HG02943 (cell line): Measurements from ENCODE around the gene KIAA1958.
"Not testable (repeated sequence)": the region's sequence is repeated elsewhere in the genome, so short reads cannot be mapped to it uniquely, and the experiment has no call there.

Source experiments
- ATAC-seq: cut with Tn5 transposase; IDR thresholded peaks from one replicate; pipeline ENCODE4 v1.9.1; 2021; ENCODE audit warnings: mild to moderate bottlenecking, low read depth, moderate library complexity; ENCODE audit not compliant: unreplicated experiment

Gene KIAA1958

DNA sequence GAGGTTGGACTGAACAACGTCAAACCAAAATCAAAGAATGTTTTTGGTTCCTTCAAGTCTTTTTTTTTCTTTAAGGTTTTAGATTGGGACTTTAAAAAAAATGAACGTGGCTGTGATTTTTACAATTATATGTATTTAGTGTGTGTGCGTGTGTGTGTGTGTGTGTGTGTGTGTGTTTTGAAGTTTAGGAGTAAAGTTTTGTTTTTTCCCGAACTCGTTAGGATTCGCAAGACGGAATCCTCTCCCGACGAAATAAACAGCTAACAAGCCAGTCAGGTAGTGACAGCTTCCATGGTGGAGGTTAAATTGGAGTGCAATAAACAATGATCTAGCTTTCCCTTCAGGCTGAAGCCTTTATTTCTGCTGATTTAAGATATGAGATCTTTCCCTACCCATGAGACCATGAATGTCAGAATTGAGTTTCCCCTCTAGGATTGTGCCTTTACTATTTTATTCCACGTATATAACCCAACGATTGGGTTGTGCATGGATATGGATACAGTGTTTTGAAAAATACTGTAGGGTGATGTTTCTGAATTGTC lies 1.2 kb downstream of the KIAA1958 start:
- no peak for ATAC-seq

- ATAC-seq: no peak
These were observed 2.5 kb downstream of the KIAA1958 start for GRCh38 chr9:112489039-112489546.

DNA sequence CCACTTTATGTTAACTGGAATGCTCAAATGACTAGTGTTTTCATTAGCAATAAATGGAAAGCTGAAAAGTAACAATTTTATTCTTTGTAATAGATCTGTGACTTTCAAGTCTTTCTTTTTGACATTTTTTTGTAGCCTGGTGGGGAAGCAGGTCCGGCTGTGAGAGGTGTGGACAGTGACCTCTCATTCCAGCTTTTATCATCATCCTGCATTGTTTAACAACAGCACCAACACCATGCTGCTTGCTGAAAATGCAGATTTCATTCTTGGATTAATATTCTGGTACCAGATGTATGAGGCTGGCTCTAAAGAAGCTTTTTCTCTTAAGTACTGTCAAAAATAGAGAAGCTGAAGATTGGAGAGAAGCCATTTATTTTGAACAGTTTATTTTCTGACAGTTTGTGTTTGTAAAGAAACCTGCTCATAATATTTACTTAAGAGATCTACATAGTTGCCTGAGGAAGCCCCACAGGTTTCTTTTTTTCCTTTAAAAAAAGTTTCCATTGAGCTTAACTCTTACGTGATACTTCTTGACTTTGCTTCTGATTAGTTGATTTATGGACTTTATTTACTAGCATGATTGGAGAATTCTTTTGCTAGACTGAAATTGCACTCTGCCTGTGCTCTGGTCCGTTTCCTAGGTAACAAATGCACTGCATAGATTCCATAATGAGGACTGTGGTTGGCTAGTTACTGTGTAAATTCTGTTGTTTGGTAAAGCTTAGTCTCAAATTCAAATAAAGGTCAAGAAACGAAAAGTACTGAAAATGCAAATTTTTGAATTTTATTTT lies 3.4 kb downstream of the KIAA1958 start:
- no peak for ATAC-seq

DNA sequence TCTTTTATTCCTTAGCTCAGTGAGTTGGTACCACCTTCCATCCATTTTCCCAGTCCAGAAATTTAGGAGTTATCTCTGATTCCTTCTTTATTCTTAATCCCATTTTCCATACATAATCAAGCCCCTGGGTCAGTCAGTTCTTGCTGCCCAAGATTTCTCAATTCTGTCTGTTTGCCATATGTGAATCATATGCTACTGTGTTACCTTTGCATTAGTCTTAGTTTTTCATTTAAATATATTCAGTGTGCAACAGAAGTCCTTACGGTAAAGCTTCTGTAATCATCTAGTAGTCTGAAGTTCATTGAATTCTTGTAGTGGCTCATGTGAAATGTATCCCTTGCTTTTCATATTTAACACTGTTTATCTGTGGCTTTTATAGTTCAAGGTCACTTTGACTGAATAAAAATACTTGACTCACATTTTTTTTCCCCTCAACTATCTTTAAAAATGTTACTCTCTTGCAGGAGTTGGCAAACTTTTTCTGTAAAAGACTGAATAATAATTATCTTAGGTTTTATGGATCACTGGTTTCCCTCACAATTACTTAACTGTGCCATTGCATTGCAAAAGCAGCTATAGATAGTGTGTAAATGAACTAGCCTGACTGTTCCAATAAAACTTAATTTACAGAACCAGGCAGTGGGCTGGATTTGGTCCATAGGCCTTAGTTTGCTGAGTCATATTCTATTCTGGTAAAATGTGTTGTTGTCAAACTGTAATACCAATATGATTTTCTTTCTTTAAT lies 6.9 kb downstream of the KIAA1958 start:
- no peak for ATAC-seq

DNA sequence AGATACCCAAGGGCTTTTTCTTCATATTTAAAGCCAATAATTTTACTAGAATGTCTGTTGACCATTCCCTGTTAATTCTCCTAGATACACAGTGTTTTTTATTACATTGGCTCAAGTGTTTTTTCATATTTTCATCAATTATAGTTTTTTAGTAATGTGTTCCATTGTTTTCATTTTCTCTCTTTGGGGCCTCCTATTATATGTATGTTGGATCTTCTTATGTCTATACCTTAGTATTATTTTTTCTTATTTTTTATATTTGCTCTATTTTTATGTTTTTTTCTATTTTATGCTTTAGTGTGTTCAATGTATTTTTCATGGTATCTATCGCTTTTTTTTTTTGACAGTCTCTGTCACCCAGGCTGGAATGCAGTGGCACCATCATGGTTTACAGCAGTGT lies 7.5 kb downstream of the KIAA1958 start:
- no peak for ATAC-seq

GRCh38 chr9:112495614-112496013 lies 9.0 kb downstream of the KIAA1958 start:
- ATAC-seq: no peak

- no peak for ATAC-seq
These were observed 9.6 kb downstream of the KIAA1958 start for GRCh38 chr9:112496074-112496722.

GRCh38 chr9:112500842-112501241 lies 14.2 kb downstream of the KIAA1958 start:
- no peak for ATAC-seq

DNA sequence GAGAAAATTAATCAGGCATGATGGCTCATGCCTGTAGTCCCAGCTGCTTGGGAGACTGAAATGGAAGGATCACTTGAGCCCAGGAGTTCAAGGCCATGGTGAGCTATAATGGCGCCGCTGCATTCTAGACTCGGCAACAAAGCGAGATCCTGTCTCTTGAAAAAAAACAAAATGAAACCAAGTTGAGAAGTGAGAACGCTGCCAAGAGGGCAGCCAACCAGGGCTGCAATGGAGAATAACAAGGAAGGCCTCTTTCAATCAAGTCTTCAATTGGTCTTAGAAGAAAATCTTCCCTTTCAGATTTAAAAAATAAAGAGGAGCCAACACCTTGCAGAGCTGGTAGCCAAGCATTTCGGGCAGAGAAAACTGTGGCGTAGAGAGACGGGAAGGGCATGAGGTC lies 14.7 kb downstream of the KIAA1958 start:
- no peak for ATAC-seq

- no peak for ATAC-seq
These were observed 15.7 kb downstream of the KIAA1958 start for GRCh38 chr9:112502175-112502946.

DNA sequence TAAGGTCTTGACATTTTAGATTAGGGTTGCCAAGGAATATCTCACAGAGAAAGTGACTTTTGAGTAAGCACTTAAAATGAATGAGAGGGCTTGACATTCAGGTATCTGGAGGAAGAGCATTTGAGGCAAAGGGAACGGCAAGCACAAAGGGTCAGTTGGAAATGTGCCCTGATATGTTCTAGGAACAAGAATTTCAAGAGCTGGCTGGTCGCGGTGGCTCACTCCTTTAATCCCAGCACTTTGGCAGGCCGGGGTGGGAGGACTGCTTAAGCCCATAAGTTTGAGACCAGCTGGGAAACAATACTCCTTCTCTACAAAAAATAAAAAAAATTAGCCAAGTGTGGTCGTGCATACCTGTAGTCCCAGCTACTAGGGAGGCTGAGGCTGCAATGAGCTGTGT lies 16.5 kb downstream of the KIAA1958 start:
- no peak for ATAC-seq

- ATAC-seq: no peak
These were observed 18.5 kb downstream of the KIAA1958 start for GRCh38 chr9:112505086-112505485.

- no peak for ATAC-seq
These were observed 19.0 kb downstream of the KIAA1958 start for GRCh38 chr9:112505607-112506006.

DNA sequence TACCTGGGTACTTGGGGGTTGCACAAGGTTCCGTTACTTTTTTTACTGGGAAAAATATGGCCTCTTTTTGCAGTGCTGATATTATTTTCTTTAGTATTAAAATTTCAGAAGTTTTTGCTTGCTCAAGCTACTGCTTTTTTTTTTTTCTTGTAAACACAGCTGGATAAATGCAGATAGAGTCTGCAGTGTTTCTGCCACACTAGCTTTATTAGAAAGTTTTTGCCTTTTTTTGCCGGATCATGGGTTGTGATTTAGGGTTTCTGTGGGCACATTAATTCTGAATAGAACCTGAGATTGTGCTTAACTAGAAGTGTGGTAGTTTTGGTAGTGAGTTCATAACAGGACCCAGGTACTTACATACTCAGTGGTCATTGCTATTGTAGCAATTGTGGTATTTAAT lies 19.9 kb downstream of the KIAA1958 start:
- no peak for ATAC-seq

GRCh38 chr9:112507001-112507680 lies 20.5 kb downstream of the KIAA1958 start:
- ATAC-seq: no peak

GRCh38 chr9:112508377-112508776 lies 21.8 kb downstream of the KIAA1958 start:
- no peak for ATAC-seq

DNA sequence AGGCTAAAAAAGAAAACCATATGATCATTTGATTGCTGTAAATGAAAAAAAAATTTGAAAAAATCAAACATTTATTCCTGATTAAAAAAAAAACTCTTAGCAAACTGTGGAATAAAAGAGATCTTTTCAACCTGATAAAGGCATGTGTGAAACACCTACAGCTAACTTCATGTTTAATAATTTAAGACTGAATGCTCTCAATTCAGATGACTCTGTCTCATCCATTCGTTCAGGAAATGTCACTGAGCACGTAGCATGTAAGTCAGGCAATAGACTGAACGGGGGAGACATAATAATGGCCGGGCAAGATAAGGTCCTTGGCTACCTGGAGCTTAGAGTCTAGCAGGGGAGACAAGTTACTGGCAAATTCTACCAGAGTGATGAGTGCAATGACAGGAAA lies 25.8 kb downstream of the KIAA1958 start:
- not testable (repeated sequence) for ATAC-seq

DNA sequence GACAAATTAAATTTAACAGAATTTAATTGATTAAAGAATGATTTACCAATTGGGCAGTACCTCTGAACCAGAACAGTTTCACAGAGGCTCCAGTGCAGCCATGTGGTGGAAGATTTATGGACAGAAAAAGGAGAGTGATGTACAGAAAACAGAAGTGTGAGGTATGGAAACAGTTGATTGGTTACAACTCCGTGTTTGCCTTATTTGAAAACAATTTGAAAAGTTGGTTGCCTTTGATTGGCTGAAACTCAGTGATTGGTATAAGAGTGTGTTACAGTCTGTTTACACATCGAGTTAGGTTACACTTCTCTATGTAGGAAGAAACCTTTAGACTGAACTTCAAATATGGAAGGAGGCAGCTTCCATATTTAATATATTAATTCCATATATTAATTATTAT lies 30.1 kb downstream of the KIAA1958 start:
- no peak for ATAC-seq

GRCh38 chr9:112520069-112520468 lies 33.4 kb downstream of the KIAA1958 start:
- ATAC-seq: no peak

DNA sequence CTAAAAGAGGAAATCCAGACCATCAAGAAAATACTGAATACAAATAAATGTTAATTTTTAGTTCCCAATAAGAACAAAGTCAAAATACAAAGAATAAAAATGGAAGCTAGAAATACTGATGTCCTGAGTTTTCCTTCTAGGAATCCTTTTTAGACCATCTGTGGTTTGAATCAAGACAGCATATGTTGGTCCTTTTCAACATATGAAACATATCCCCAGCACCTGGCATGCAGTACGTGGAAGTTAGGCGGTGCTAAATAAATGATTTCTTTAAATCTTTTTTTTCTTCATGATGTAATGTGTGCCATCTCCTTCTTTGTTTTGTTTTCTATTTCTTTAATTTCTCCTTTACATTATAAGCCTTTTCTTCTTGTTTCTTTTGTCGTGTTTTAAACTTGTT lies 34.0 kb downstream of the KIAA1958 start:
- no peak for ATAC-seq
